Middle frontal gyrus (tissue), 1 donor: Measurements from ENCODE around the gene DENND6A.

Source experiments
- DNase-seq: peaks from one replicate; pipeline ENCODE4 v3.0.0-alpha.2; 2015; ENCODE audit warnings: low spot score; ENCODE audit errors: extremely low spot score

Gene DENND6A

GRCh38 chr3:57582474-57583168 is 110.3 kb downstream of the DENND6A start:
- no peak for DNase-seq

GRCh38 chr3:57577801-57578200 is 115.1 kb downstream of the DENND6A start:
- DNase-seq = no peak

GRCh38 chr3:57575966-57576626 is 116.8 kb downstream of the DENND6A start:
- no peak for DNase-seq
